ENCODE data around the gene PRDM16.
"Not testable (repeated sequence)": the region's sequence is repeated elsewhere in the genome, so short reads cannot be mapped to it uniquely, and the experiment has no call there.

PRDM16 gene

GRCh38 chr1:3237570-3237969, 168.6 kb downstream of the PRDM16 start:
- no peak overlapping the region for H3K9ac ChIP-seq (ENCODE audit: low read depth, low read length)
- H3K27me3 ChIP-seq (ENCODE audit: control insufficient read depth, insufficient read depth, low read length), result no peaks in the 10 kb centered on the region
- H3K27ac ChIP-seq (ENCODE audit: low read depth, low read length), result no peak overlapping the region

GRCh38 chr1:3237994-3238702, 169.1 kb downstream of the PRDM16 start:
- Histone ChIP-seq H3K4me1 (ENCODE audit: control insufficient read depth, insufficient read depth, low read length) (no peaks in the 10 kb centered on the region), H3K4me3 (ENCODE audit: low read depth, low read length) (no peak overlapping the region), H3K27ac (ENCODE audit: low read depth, low read length) (no peak overlapping the region), H3K36me3 (ENCODE audit: control insufficient read depth, insufficient read depth, low read length) (no peaks in the 10 kb centered on the region), H3K9ac (ENCODE audit: low read depth, low read length) (no peak overlapping the region), H3K9me3 (ENCODE audit: control insufficient read depth, insufficient read depth, low read length) (no peaks in the 10 kb centered on the region), H3K27me3 (ENCODE audit: control insufficient read depth, insufficient read depth, low read length) (no peaks in the 10 kb centered on the region)

More at GRCh38 chr1:3237570-3237969, 168.6 kb downstream of the PRDM16 start:
- Histone ChIP-seq H3K4me1 (ENCODE audit: control insufficient read depth, insufficient read depth, low read length) (no peaks in the 10 kb centered on the region), H3K9me3 (ENCODE audit: control insufficient read depth, insufficient read depth, low read length) (no peaks in the 10 kb centered on the region), H3K36me3 (ENCODE audit: control insufficient read depth, insufficient read depth, low read length) (no peaks in the 10 kb centered on the region), H3K4me3 (ENCODE audit: low read depth, low read length) (no peak overlapping the region)

- H3K9me3 ChIP-seq (ENCODE audit: control insufficient read depth, insufficient read depth, low read length), result no peaks in the 10 kb centered on the region
- H3K27ac ChIP-seq (ENCODE audit: low read depth, low read length), result no peak overlapping the region
- H3K36me3 ChIP-seq (ENCODE audit: control insufficient read depth, insufficient read depth, low read length), result no peaks in the 10 kb centered on the region
- no peak overlapping the region for H3K9ac ChIP-seq (ENCODE audit: low read depth, low read length)
- no peaks in the 10 kb centered on the region for H3K4me1 ChIP-seq (ENCODE audit: control insufficient read depth, insufficient read depth, low read length)
- H3K27me3 ChIP-seq (ENCODE audit: control insufficient read depth, insufficient read depth, low read length), result no peaks in the 10 kb centered on the region
- H3K4me3 ChIP-seq (ENCODE audit: low read depth, low read length), result no peak overlapping the region
These were observed 169.8 kb downstream of the PRDM16 start for GRCh38 chr1:3238703-3239278.

- H3K9me3 ChIP-seq (ENCODE audit: control insufficient read depth, insufficient read depth, low read length); H3K9ac ChIP-seq (ENCODE audit: low read depth, low read length); H3K4me1 ChIP-seq (ENCODE audit: control insufficient read depth, insufficient read depth, low read length); H3K36me3 ChIP-seq (ENCODE audit: control insufficient read depth, insufficient read depth, low read length); H3K27me3 ChIP-seq (ENCODE audit: control insufficient read depth, insufficient read depth, low read length); H3K4me3 ChIP-seq (ENCODE audit: low read depth, low read length); H3K27ac ChIP-seq (ENCODE audit: low read depth, low read length): not testable (repeated sequence)
These were observed 171.0 kb downstream of the PRDM16 start for GRCh38 chr1:3239991-3240390.

- Histone ChIP-seq H3K9me3 (ENCODE audit: control insufficient read depth, insufficient read depth, low read length) (no peaks in the 10 kb centered on the region), H3K36me3 (ENCODE audit: control insufficient read depth, insufficient read depth, low read length) (no peaks in the 10 kb centered on the region), H3K27me3 (ENCODE audit: control insufficient read depth, insufficient read depth, low read length) (no peaks in the 10 kb centered on the region), H3K9ac (ENCODE audit: low read depth, low read length) (no peak overlapping the region), H3K27ac (ENCODE audit: low read depth, low read length) (no peak overlapping the region), H3K4me1 (ENCODE audit: control insufficient read depth, insufficient read depth, low read length) (no peaks in the 10 kb centered on the region), H3K4me3 (ENCODE audit: low read depth, low read length) (no peak overlapping the region)
These were observed 171.7 kb downstream of the PRDM16 start for GRCh38 chr1:3240524-3241235.

- H3K9me3 ChIP-seq (ENCODE audit: control insufficient read depth, insufficient read depth, low read length), result no peaks in the 10 kb centered on the region
- H3K4me3 ChIP-seq (ENCODE audit: low read depth, low read length), result no peak overlapping the region
- H3K27ac ChIP-seq (ENCODE audit: low read depth, low read length), result no peak overlapping the region
- no peaks in the 10 kb centered on the region for H3K27me3 ChIP-seq (ENCODE audit: control insufficient read depth, insufficient read depth, low read length)
- no peaks in the 10 kb centered on the region for H3K36me3 ChIP-seq (ENCODE audit: control insufficient read depth, insufficient read depth, low read length)
- H3K4me1 ChIP-seq (ENCODE audit: control insufficient read depth, insufficient read depth, low read length), result no peaks in the 10 kb centered on the region
- no peak overlapping the region for H3K9ac ChIP-seq (ENCODE audit: low read depth, low read length)
These were observed 172.2 kb downstream of the PRDM16 start for GRCh38 chr1:3241236-3241550.

GRCh38 chr1:3241673-3242407, 172.8 kb downstream of the PRDM16 start:
- H3K4me1 ChIP-seq (ENCODE audit: control insufficient read depth, insufficient read depth, low read length), result no peaks in the 10 kb centered on the region
- H3K36me3 ChIP-seq (ENCODE audit: control insufficient read depth, insufficient read depth, low read length), result no peaks in the 10 kb centered on the region
- no peaks in the 10 kb centered on the region for H3K9me3 ChIP-seq (ENCODE audit: control insufficient read depth, insufficient read depth, low read length)
- no peak overlapping the region for H3K27ac ChIP-seq (ENCODE audit: low read depth, low read length)
- H3K9ac ChIP-seq (ENCODE audit: low read depth, low read length), result no peak overlapping the region
- no peak overlapping the region for H3K4me3 ChIP-seq (ENCODE audit: low read depth, low read length)
- peaks cover 1% of the 10 kb centered on the region; the same call in 1 of the 2 replicates for H3K27me3 ChIP-seq (ENCODE audit: control insufficient read depth, insufficient read depth, low read length)

GRCh38 chr1:3242408-3243260, 173.6 kb downstream of the PRDM16 start:
- H3K27ac ChIP-seq (ENCODE audit: low read depth, low read length), result no peak overlapping the region
- no peaks in the 10 kb centered on the region for H3K4me1 ChIP-seq (ENCODE audit: control insufficient read depth, insufficient read depth, low read length)
- H3K36me3 ChIP-seq (ENCODE audit: control insufficient read depth, insufficient read depth, low read length), result no peaks in the 10 kb centered on the region
- H3K9me3 ChIP-seq (ENCODE audit: control insufficient read depth, insufficient read depth, low read length), result no peaks in the 10 kb centered on the region
- no peak overlapping the region for H3K4me3 ChIP-seq (ENCODE audit: low read depth, low read length)
- peaks cover 5% of the 10 kb centered on the region for H3K27me3 ChIP-seq (ENCODE audit: control insufficient read depth, insufficient read depth, low read length)
- H3K9ac ChIP-seq (ENCODE audit: low read depth, low read length), result no peak overlapping the region

- no peak overlapping the region for H3K27ac ChIP-seq (ENCODE audit: low read depth, low read length)
- peaks cover 11% of the 10 kb centered on the region for H3K27me3 ChIP-seq (ENCODE audit: control insufficient read depth, insufficient read depth, low read length)
- no peaks in the 10 kb centered on the region for H3K36me3 ChIP-seq (ENCODE audit: control insufficient read depth, insufficient read depth, low read length)
- H3K4me3 ChIP-seq (ENCODE audit: low read depth, low read length), result no peak overlapping the region
- no peaks in the 10 kb centered on the region for H3K4me1 ChIP-seq (ENCODE audit: control insufficient read depth, insufficient read depth, low read length)
- H3K9ac ChIP-seq (ENCODE audit: low read depth, low read length), result no peak overlapping the region
- H3K9me3 ChIP-seq (ENCODE audit: control insufficient read depth, insufficient read depth, low read length), result no peaks in the 10 kb centered on the region
These were observed 174.3 kb downstream of the PRDM16 start for GRCh38 chr1:3243304-3243703.

GRCh38 chr1:3244025-3244926, 175.3 kb downstream of the PRDM16 start:
- no peaks in the 10 kb centered on the region for H3K4me1 ChIP-seq (ENCODE audit: control insufficient read depth, insufficient read depth, low read length)
- no peaks in the 10 kb centered on the region for H3K36me3 ChIP-seq (ENCODE audit: control insufficient read depth, insufficient read depth, low read length)
- no peak overlapping the region for H3K9ac ChIP-seq (ENCODE audit: low read depth, low read length)
- no peak overlapping the region for H3K4me3 ChIP-seq (ENCODE audit: low read depth, low read length)
- no peak overlapping the region for H3K27ac ChIP-seq (ENCODE audit: low read depth, low read length)
- no peaks in the 10 kb centered on the region for H3K9me3 ChIP-seq (ENCODE audit: control insufficient read depth, insufficient read depth, low read length)
- H3K27me3 ChIP-seq (ENCODE audit: control insufficient read depth, insufficient read depth, low read length), result peaks cover 11% of the 10 kb centered on the region
